SJSA1 (cell line): Measurements from ENCODE around the gene SLC35B3. TPM values are rescaled to one million over a fixed set of nuclear protein-coding genes. Genes with fewer than 3 reads are reported as not detected.
A peak's percentile ranks its signal among the peaks of the same experiment; 100 is the strongest.
"Not testable (repeated sequence)": the region's sequence is repeated elsewhere in the genome, so short reads cannot be mapped to it uniquely, and the experiment has no call there.

Experiments
- DNase-seq, 2 experiments: peaks; one replicate each; pipeline ENCODE4 v3.0.0-alpha.2; 2015 to 2020; ENCODE audit warnings: low spot score in 2 of 2, low read depth in 1 of 2
- H3K27ac ChIP-seq: fragments of 250-450 bp; sonication (Bioruptor Pico); 2 replicates; pipeline ENCODE4 v1.5.1; 2020; ENCODE audit warnings: mild to moderate bottlenecking, moderate library complexity
- H3K27me3 ChIP-seq: fragments of 250-450 bp; sonication (Bioruptor Pico); replicated peaks from 2 replicates; pipeline ENCODE4 v1.5.1; 2020; ENCODE audit warnings: mild to moderate bottlenecking, moderate library complexity
- H3K36me3 ChIP-seq: fragments of 250-450 bp; sonication (Bioruptor Pico); 2 replicates; pipeline ENCODE4 v1.5.1; 2020; ENCODE audit warnings: mild to moderate bottlenecking
- H3K4me1 ChIP-seq: fragments of 250-450 bp; sonication (Bioruptor Pico); replicated peaks from 2 replicates; pipeline ENCODE4 v1.6.1; 2021; ENCODE audit warnings: mild to moderate bottlenecking
- H3K4me3 ChIP-seq: fragments of 250-450 bp; sonication (Bioruptor Pico); 2 replicates; pipeline ENCODE4 v1.5.1; 2020; ENCODE audit warnings: mild to moderate bottlenecking
- H3K9me3 ChIP-seq: fragments of 250-450 bp; sonication (Bioruptor Pico); replicated peaks from 2 replicates; pipeline ENCODE4 v1.5.1; 2020; ENCODE audit warnings: mild to moderate bottlenecking
- total RNA-seq: library from RNA; depleted of rRNA; stranded (reverse); fragments of >200 nt; shearing (Covaris generic); gene quantifications from 2 replicates; pipeline ENCODE4 v1.2.3, GENCODE V29; 2014; rRNA removed

Gene SLC35B3
- total RNA-seq = 7.7 and 15.8 TPM in 2 replicates

- DNase-seq = peak; percentile 91 to 96
- Histone ChIP-seq H3K4me3 (peak within 1 kb of the TSS; percentile 75), H3K27me3 (no peaks in the 10 kb centered on the region), H3K36me3 (peaks cover 21% of the 10 kb centered on the region), H3K9me3 (no peaks in the 10 kb centered on the region), H3K27ac (peak within 1 kb of the TSS; percentile 85), H3K4me1 (peaks cover 12% of the 10 kb centered on the region)
Measured at GRCh38 chr6:8435093-8435844, at the start of gene SLC35B3. TSS of gene SLC35B3 (minus strand) at chr6:8435545.

GRCh38 chr6:8483650-8484049 is 48.3 kb upstream of the SLC35B3 start:
- H3K36me3 ChIP-seq = no peaks in the 10 kb centered on the region
- DNase-seq = no peak
- H3K4me1 ChIP-seq = no peaks in the 10 kb centered on the region
- H3K27ac ChIP-seq = no peak overlapping the region
- H3K9me3 ChIP-seq = no peaks in the 10 kb centered on the region
- H3K27me3 ChIP-seq = no peaks in the 10 kb centered on the region
- no peak overlapping the region for H3K4me3 ChIP-seq

DNA sequence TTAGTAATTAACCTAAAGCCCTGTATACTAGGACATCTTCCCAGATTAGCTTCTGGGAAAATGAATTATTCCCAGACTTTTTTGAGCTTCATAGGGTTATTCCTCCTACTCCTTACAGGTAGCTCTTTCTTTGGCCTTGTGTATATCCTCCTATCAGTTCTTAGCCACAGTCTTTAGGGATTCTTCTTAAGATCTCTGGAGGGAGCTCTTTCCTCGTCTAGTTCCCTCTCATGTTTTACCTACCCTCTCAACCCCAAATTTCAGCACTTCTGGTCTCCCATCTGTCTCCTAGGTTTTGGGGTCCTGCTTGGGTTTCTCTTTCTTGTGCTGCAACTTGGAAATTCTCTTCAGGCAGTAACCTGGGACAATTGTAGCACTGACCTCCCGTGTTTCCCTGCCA is 46.4 kb upstream of the SLC35B3 start:
- H3K36me3 ChIP-seq = no peaks in the 10 kb centered on the region
- no peaks in the 10 kb centered on the region for H3K27me3 ChIP-seq
- no peaks in the 10 kb centered on the region for H3K9me3 ChIP-seq
- no peak overlapping the region for H3K4me3 ChIP-seq
- no peaks in the 10 kb centered on the region for H3K4me1 ChIP-seq
- H3K27ac ChIP-seq = no peak overlapping the region
- no peak for DNase-seq

DNA sequence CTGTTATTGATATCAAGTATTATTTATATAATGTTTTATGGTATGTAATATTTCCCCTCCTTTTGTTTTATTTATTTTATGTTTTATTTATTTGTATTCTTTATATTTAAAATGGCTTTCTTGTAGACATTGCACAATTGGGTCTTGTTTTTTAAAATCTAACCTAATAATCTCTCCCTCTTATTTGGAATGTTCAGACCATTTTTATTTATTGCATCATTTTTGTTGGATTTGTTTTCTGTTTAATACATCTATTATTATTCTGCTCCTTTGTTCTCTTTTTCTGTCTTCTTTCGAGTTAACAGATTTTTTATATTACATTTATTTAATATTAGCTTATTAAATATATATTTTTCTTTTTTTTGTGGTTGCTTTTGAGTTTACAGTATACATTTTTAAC is 43.1 kb upstream of the SLC35B3 start:
- no peaks in the 10 kb centered on the region for H3K36me3 ChIP-seq
- DNase-seq = no peak
- H3K9me3 ChIP-seq = no peaks in the 10 kb centered on the region

GRCh38 chr6:8476656-8477055 is 41.3 kb upstream of the SLC35B3 start:
- H3K27me3 ChIP-seq = no peaks in the 10 kb centered on the region
- H3K36me3 ChIP-seq = no peaks in the 10 kb centered on the region
- H3K27ac ChIP-seq = no peak overlapping the region
- H3K9me3 ChIP-seq = no peaks in the 10 kb centered on the region
- no peak for DNase-seq
- no peaks in the 10 kb centered on the region for H3K4me1 ChIP-seq
- H3K4me3 ChIP-seq = no peak overlapping the region

More for the DNA sequence above, 43.1 kb upstream of the SLC35B3 start:
- Histone ChIP-seq H3K27ac (no peak overlapping the region), H3K4me3 (no peak overlapping the region), H3K4me1 (no peaks in the 10 kb centered on the region), H3K27me3 (no peaks in the 10 kb centered on the region)

GRCh38 chr6:8468552-8469356 is 33.4 kb upstream of the SLC35B3 start:
- Histone ChIP-seq H3K4me3 (no peak overlapping the region), H3K27ac (no peak overlapping the region), H3K27me3 (no peaks in the 10 kb centered on the region), H3K4me1 (no peaks in the 10 kb centered on the region), H3K9me3 (no peaks in the 10 kb centered on the region), H3K36me3 (no peaks in the 10 kb centered on the region)
- DNase-seq = no peak

- Histone ChIP-seq H3K4me3 (no peak overlapping the region), H3K36me3 (no peaks in the 10 kb centered on the region), H3K27me3 (no peaks in the 10 kb centered on the region), H3K27ac (no peak overlapping the region), H3K9me3 (no peaks in the 10 kb centered on the region), H3K4me1 (no peaks in the 10 kb centered on the region)
- no peak for DNase-seq
Measured at GRCh38 chr6:8462694-8463093, 27.3 kb upstream of the SLC35B3 start.

GRCh38 chr6:8462169-8462568 is 26.8 kb upstream of the SLC35B3 start:
- DNase-seq = no peak
- H3K36me3 ChIP-seq = no peaks in the 10 kb centered on the region
- no peak overlapping the region for H3K27ac ChIP-seq
- H3K9me3 ChIP-seq = no peaks in the 10 kb centered on the region
- H3K4me1 ChIP-seq = no peaks in the 10 kb centered on the region
- H3K4me3 ChIP-seq = no peak overlapping the region
- no peaks in the 10 kb centered on the region for H3K27me3 ChIP-seq

DNA sequence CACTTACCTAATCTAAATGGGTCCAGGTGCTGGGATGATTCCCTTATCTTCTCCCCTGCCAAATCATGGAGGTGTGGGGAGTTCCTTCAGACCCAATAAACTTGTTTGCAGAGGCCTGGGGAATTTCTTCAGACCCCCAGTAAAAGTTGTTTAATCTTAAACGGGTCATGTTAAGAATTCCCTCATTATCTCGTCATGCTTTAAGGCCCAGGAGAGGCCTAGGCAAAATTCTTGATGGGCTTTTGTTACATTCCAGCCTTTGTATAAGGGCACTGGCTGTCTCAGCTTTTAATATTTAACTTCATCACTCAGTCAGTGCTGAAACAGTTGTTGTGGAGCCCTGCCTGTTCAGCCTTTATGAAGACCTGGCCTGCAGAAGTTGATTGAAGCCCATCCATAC is 11.0 kb upstream of the SLC35B3 start:
- Histone ChIP-seq H3K36me3 (no peaks in the 10 kb centered on the region), H3K4me3 (no peak overlapping the region), H3K9me3 (no peaks in the 10 kb centered on the region), H3K27ac (no peak overlapping the region), H3K27me3 (0 out of 2 replicates have a peak, but pooled peaks cover 2% of the 10 kb centered on the region), H3K4me1 (no peaks in the 10 kb centered on the region)
- DNase-seq = no peak

- not testable (repeated sequence) for H3K36me3 ChIP-seq, H3K4me3 ChIP-seq, DNase-seq, H3K27me3 ChIP-seq, H3K27ac ChIP-seq, H3K9me3 ChIP-seq, H3K4me1 ChIP-seq
Measured at GRCh38 chr6:8445930-8446329, 10.6 kb upstream of the SLC35B3 start.

GRCh38 chr6:8442150-8442549 is 6.8 kb upstream of the SLC35B3 start:
- no peaks in the 10 kb centered on the region for H3K27me3 ChIP-seq
- no peaks in the 10 kb centered on the region for H3K36me3 ChIP-seq
- no peaks in the 10 kb centered on the region for H3K4me1 ChIP-seq
- H3K9me3 ChIP-seq = no peaks in the 10 kb centered on the region
- no peak overlapping the region for H3K27ac ChIP-seq
- no peak for DNase-seq
- no peak overlapping the region for H3K4me3 ChIP-seq

- no peaks in the 10 kb centered on the region for H3K4me1 ChIP-seq
- H3K36me3 ChIP-seq = no peaks in the 10 kb centered on the region
- H3K9me3 ChIP-seq = no peaks in the 10 kb centered on the region
- no peak for DNase-seq
- H3K4me3 ChIP-seq = no peak overlapping the region
- no peaks in the 10 kb centered on the region for H3K27me3 ChIP-seq
- H3K27ac ChIP-seq = no peak overlapping the region
Measured at GRCh38 chr6:8441452-8441851, 6.1 kb upstream of the SLC35B3 start.

GRCh38 chr6:8439601-8440268 is 4.4 kb upstream of the SLC35B3 start:
- Histone ChIP-seq H3K36me3 (0 out of 2 replicates have a peak, but pooled peaks cover 3% of the 10 kb centered on the region), H3K27me3 (no peaks in the 10 kb centered on the region), H3K9me3 (no peaks in the 10 kb centered on the region), H3K4me1 (peaks cover 7% of the 10 kb centered on the region), H3K27ac (no peak overlapping the region), H3K4me3 (no peak overlapping the region)
- DNase-seq = no peak

GRCh38 chr6:8437813-8438212 is 2.5 kb upstream of the SLC35B3 start:
- Histone ChIP-seq H3K27me3 (no peaks in the 10 kb centered on the region), H3K36me3 (peaks cover 9% of the 10 kb centered on the region), H3K9me3 (no peaks in the 10 kb centered on the region)

More at GRCh38 chr6:8437813-8438212, 2.5 kb upstream of the SLC35B3 start:
- Histone ChIP-seq H3K4me1 (peaks cover 12% of the 10 kb centered on the region), H3K27ac (no peak overlapping the region), H3K4me3 (no peak overlapping the region)
- no peak for DNase-seq
